Measurements from ENCODE around the gene ZNF687. TPM values are rescaled to one million over a fixed set of nuclear protein-coding genes. Genes with fewer than 3 reads are reported as not detected.
A peak's percentile ranks its signal among the peaks of the same experiment; 100 is the strongest.

ZNF687 gene
- total RNA-seq, 2 donors from 2014 or later: 12.8 to 15.6 TPM

DNA sequence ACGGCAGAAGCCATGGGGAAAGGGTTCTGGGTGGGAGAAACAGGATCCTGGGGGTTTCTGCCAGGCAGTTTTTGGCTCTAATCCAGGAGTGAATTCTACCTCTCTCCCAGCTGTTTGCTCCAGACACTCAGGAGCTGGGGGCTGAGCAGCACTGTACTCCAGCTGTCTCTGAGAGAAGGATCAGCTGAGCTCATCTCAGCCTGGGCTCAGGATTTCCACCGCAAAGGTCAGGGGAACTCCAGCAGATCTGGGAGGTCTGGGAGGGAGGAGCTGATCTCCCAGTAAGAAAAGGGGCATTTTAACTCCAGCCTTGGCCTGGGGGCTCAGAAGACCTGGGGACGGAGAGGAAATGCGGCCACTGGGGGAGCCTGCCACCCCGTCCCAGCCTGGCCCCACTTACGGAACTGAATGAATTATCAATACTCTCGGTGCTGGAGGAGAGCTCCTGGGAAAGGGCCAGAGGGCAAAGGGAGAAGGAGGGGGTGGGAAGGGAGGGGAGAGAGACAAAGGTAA lies 27.8 kb downstream of the ZNF687 start:
- ATAC-seq (peak in 1 of 2 donors; percentile 48), DNase-seq (peak; percentile 45)
- intact Hi-C loops (cut with DNase I): loop anchor here in 1 of 2 donors (10.0 kb wide), 1 partner anchor 85 kb away; the partner anchor contains the start of gene PSMB4

DNA sequence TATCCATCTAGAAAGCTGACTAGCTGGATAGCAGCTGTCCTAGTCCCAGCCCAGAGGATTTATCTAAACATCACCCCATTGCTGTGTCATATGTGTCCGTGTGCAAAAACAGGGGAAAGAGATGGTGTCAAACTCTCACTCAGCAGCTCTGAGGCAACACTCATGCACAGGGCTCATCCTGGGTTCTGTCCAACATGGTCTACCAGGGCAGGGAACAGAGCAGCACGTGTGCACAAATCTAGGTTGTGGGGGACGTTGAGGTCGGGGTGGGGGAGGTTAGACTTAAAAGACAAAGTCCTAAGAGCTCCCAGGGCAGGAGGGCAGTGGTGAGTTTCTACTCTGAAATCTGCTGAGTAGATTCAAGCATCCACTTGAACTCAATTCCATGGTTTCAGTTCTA lies 28.9 kb downstream of the ZNF687 start:
- peak; percentile 8 to 28 for ATAC-seq
- no peak for DNase-seq
- intact Hi-C loops (cut with DNase I): no loop called here

DNA sequence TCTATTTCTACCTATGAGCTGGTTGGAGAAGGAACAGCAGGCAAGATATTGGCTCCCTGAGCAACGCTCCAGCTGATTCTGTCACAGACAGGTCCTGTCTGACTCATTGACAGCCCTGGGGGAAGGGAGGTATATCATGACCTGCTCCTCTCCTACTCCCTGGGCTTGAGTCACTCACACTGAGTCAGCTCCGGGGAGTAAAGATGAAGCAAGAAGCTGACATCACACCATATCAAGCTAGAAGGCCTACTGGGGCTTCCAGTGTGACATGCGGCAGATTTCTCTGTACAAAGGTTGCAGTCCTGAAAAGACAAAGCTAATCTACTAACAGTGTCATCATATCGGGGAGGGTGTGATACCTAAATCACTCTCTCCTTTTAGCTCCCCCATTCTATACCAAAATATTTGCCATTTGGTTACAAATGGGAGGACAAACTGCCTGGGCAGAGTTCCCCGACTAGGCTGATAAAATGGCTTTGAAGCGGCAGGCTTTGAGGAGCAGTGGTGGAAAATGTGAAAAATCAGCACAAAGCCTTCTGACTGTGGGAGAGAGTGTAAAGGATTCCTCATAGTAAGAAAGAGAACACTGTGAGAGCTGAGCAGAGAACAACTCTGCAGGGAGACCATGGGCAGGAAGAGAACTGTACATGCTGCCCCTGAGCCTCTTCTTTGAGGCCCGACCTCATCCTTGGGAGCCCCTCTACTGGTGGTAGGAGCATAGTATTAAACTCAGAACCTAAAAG lies 29.7 kb downstream of the ZNF687 start:
- intact Hi-C loops (cut with DNase I): no loop called here
- peak; percentile 88 for DNase-seq
- ATAC-seq: peak; percentile 90 to 95

DNA sequence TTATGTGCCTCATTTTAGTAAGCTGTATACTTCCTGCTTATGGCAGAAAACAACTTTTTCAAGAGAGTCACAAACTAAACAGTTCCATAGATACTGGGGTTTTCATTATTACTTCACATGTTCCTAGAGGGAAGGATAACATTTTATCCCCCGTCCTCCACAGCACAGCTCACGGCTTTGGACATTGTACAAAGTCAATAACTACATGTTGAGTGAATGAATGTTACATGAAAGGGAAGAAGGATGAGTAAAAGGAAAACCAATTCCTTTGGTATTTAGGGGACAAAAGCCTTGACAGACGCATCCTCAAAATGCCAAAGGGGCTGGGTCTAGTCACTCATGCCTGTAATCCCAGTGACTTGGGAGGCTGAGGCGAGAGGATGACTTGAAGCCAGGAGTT lies 30.3 kb downstream of the ZNF687 start:
- DNase-seq (no peak), ATAC-seq (no peak)
- intact Hi-C loops (cut with DNase I): no loop called here

DNA sequence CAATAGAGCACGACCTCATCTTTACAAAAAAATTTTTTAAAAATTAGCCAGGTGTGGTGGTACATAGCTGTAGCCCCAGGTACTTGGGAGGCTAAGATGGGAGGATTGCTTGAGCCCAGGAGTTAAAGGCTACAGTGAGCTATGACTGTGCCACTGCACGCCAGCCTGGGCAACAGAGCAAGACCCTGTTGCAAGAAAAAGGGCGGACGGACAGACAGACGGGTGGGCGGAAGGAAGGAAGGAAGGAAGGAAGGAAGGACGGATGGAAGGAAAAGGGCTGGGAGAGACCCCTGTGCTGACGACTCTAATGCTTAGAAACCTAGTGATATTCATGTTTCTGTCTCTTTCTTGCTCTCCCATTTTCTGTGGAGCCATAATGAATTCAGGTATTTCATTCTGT lies 30.7 kb downstream of the ZNF687 start:
- ATAC-seq: no peak
- intact Hi-C loops (cut with DNase I): no loop called here

DNA sequence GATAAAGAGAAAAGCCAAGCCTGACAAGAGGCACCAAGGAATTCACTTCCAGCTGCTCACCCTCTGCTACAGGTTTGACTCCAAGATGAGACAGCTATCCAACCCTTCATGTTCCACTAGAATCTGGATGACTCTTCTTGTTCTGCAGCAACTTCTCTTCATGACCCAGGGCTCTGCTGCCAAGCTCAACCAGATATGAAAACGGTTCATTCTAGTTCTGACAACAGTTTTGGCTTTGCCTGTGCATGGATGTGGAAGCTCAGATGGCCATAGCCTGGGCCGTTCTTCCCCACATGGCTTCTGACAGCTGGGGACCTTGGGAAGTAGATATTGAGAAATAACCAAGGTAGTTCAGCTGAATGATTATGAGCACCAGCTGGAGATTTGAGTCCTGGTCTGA lies 31.4 kb downstream of the ZNF687 start:
- peak; percentile 36 for DNase-seq

More for the DNA sequence above, 30.7 kb downstream of the ZNF687 start:
- DNase-seq: no peak

DNA sequence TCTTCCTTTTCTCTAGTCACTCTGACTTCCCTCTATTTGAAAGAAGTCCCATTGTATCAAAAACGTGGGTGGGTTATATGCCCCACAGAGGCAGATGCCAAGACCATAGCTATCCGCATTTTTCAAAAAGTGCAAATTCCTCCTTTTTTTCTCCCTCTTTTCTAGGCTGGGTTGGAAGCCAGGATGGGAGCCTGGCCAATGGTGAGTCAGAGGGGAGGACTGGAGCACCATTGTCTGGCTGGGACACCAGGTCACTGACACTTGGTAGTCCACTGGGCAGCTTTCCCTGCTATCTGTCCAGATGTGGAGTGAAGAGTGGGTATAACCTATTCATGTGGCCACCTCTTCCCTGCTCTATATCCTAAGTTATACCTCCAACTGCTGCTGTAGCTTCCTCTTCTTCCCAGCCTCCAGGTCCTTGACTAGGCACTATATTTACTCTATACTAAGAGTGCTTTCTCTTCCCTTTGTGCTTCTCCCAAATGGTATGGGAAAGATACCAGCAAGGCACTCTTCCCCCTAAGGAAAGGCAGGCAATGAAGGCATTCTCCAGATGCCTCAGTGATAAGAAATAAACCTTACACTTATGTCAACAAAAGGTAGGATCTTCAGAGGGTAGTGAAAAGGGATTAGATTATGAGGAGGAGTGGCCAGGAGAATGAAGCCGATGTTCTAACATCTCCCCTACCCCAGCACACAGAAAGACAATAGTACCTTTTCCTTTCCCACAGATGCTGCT lies 32.2 kb downstream of the ZNF687 start:
- DNase-seq (peak; percentile 89), ATAC-seq (peak; percentile 67 to 75)
- intact Hi-C loops (cut with DNase I): no loop called here

More for the DNA sequence above, 31.4 kb downstream of the ZNF687 start:
- intact Hi-C loops (cut with DNase I): no loop called here
- peak in 1 of 2 donors; percentile 5 for ATAC-seq

DNA sequence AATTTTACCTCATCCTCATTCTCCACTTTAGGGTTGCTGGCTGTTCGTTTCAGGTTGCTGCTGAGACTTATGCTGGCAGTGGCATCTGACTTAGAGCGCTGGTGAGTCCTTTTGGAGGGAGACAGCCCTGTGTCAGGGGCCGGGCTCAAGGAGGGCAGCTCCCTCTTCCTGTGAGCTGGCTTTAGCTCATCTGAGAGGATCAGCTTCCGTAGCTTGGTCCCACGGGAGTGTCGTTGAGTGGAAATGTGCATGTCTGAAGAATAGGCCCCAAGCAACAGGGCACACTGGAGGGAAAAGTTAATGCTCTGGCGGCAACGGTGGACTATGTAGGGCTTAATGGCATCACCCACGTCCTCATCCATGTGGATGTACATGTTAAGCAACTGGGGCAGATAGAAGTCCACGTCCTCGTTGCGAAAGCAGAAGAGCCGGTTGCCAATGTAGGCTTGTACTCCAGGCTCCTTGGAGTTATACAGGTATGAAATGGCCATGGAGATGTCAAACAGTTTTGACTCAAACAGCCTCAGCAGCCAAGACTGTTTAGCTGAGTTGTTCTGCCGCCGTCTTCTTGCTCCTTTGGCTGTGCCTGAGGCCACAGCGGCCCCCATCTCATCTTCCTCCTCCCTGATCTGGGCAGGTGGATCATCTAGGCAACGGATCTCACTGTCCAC lies 33.6 kb downstream of the ZNF687 start:
- intact Hi-C loops (cut with DNase I): no loop called here
- DNase-seq: no peak

DNA sequence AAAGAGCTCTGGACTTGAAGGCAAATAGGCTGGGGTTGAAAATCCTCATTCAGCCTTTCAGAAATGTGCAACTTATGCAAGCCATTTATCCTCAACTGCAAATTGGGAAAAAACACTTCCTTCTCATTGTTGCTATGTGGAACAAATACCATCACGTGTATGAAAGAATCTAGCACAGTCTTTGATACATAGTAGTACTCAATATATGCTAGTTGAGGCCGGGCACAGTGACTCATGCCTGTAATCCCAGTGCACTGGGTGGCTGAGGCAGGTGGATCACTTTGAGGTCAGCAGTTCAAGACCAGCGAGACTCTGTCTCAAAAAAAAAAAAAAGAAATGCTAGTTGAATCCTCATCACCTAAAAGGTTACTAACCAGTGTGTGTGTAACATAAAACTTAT lies 36.9 kb downstream of the ZNF687 start:
- DNase-seq (no peak), ATAC-seq (no peak)
- intact Hi-C loops (cut with DNase I): no loop called here

More for the DNA sequence above, 33.6 kb downstream of the ZNF687 start:
- no peak for ATAC-seq

DNA sequence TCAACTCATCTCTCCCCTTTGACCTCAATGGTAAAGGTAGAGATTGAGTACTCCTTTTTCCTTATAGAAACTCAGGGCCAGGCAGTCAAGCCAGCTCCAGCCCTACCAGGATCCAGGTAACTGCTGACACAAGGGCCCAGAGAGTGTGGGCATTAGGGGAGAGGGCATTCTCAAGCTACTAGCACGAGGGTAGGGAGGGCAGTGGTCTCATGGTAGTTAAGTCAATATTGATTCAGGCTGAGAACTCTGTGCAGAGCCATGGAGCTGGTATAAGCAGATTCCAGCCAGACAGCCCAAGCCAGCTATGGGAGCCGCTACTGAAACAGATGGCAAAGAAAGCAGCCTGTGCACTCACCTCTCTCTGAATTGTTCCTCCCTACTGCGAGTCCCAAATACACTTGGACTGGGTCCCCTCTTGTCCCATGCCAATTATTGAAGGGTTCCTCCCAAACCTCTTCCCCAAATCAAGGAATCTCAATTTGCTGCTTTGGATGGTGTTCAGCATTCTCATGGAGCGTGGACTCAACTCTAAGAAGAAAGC lies 42.4 kb downstream of the ZNF687 start:
- no peak for DNase-seq
- intact Hi-C loops (cut with DNase I): no loop called here
- no peak for ATAC-seq

DNA sequence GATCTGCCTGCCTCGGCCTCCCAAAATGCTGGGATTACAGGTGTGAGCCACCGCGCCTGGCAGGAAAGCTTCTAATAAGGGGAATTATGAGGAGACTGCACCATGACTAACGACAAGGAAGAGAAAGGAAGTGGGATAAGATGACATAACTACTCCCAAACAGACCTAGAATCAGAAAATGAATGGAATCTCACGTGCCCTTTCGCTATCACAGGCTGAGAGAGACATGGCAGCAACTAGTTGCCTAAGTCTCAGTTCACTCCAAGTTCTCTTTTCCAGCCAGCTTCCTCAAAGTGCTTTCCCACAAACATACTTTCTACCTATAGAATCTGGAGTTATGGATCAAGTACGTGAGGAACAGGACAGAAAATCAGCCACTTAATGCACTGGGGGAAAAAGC lies 43.1 kb downstream of the ZNF687 start:
- ATAC-seq (no peak), DNase-seq (no peak)
- intact Hi-C loops (cut with DNase I): no loop called here

DNA sequence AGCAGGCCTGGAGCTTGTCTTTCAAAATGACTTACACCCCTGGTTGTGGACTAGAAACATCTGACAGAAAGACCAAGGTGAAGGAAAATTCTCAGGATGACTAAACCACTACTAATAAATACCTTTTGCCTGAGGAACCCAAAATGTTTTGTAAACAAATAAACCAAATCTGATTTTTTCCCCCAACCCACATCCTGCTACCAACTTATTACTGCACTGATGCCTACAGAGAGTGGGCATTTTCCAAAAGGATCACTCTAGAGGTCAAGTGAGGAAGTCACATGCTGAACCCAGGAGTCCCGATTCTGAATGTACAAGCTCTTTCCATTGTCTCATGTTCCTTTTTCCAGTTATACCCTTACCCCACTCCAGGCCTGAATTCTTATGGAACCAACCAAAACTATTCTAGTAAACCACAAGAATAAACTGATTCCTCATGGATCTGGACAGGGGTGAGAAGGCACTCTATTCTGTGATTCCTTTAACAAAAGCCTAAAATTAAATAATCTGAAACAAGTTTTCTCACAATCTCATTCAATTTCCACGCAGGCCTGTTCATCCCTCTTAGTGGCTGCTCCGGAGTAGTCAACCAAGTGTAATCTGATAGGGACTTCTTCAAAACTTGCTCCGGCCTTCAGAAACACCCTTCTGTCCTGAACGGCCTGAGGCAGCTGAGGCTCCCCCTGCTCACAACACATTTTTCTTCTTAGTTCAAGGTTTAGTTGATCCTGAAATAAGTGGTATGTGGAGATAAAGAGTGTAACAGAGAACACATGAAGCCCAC lies 43.7 kb downstream of the ZNF687 start:
- intact Hi-C loops (cut with DNase I): no loop called here
- DNase-seq (no peak), ATAC-seq (no peak)

DNA sequence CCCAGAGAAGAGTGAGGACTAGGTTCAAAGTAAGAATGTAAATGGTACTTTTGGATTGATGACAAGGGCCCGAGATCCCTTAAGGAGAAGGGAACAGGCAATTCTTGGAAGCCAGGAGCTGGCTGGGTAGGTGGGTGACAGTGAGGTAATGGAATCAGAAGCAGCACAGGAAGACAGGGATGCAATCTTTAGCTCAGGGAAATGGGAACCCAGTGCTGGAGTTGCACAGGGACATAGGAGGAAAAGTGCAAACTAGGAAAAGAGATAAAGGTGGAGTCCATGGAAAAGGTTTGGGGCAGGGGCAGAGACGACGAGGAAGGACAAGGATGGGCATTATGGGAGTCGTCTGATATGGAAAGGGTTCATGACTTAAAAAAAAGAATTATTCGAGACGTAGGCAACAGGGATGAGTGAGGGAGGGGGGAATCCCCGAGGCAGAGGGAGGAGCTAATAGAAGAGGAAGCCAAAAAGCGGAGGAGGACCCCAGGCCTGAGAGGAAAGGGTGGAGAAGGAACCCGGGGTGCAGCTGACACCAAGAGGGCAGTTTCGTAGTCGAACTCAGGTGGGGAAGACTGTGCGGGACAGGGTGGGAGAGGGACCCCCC lies 44.6 kb downstream of the ZNF687 start:
- intact Hi-C loops (cut with DNase I): no loop called here
- peak; percentile 73 to 85 for ATAC-seq

DNA sequence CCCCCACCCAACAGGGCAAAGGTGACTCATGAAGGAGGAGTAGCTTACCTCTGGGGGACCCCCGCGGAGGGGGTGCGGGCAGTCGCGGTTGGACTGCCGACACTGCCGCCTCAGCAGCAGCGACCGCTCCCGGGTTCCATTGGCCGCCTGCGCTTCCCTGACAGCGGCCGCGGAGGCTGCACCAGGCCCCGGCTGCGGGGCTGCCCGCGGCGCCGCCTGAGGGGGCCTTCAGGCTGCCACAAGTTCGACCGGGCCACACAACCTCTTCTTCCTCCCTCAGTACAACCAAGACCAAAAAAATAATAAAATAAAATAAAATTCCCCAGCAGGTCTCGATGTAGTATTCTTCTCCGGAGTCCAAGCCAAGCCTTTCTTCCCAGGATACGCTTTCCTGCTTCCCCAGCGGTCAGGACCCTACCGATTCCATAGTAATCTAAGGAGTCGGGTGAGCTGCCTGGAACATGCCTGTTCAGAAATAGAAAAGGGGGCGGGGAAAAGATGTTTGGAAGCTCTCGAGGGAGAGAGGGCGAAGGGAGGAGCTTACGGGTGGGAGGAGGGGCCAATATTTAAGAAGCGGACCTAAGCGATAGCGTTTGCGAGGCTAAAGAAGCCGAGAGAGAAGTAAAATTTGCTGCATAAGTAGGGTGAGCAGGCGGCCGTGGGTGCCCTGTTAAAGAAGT lies 45.3 kb downstream of the ZNF687 start, which contains the start of gene PI4KB:
Gene PI4KB (minus strand): TSS at position 194 of the 680 bp plus-strand sequence. CDS start 10,935 bp downstream, outside the sequence.
- DNase-seq (peak; percentile 89), ATAC-seq (peak; percentile 98)
- intact Hi-C loops (cut with DNase I): no loop called here

More for the DNA sequence above, 44.6 kb downstream of the ZNF687 start:
- peak; percentile 68 for DNase-seq

DNA sequence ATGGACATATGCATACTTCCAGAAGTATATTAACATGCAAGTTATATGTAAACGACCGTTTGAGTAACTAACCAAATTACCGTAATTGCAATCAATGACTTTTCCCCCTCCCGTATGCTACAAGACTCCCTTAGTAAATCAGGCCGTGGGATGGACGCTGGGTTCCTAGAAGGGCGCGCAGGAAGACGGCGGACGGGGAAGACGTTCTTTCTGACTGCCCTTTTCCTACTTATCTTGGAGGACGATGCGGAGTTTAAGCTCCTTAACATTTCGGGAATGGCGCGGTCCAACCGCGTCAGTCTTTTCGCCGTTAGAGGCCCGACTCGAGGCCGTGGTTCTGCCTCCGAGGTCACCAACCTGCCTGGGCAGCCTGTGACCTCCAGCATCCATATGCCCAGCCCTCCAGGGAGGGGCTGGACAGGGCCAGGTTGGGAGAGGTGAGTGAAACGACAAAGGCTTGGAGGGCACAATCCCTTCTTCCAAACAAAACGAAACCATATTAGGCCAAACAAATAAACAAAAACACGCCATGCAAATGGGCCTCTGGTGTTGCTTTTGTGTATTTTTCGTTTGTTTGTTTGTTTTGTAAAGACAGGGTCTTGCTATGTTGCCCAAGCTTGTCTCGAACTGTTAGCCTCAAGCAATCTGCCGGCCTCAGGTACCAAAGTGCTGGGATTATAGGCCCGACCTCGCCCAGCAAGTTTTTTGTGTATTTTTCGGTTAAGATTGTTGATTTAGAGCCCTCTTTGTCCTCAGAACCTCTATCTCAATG lies 46.0 kb downstream of the ZNF687 start:
- peak; percentile 12 to 15 for ATAC-seq
- no peak for DNase-seq
- intact Hi-C loops (cut with DNase I): no loop called here

DNA sequence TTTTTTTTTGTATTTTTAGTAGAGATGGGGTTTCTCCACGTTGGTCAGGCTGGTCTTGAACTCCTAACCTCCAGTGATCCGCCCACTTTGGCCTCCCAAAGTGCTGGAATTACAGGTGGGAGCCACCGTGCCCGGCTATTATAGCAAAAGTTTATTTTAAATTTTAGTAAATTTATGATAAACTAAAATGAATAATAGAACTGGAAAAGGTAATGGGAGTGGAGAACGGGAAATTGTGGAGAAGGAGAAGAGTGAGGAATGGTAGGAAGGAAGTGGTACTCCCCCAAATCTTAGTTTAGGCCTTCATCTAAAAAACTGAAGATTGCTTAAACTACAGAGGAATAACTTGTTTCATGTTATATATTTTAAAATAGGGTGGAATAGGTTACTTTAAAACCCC lies 52.7 kb downstream of the ZNF687 start:
- no peak for DNase-seq
- no peak for ATAC-seq
- intact Hi-C loops (cut with DNase I): no loop called here

DNA sequence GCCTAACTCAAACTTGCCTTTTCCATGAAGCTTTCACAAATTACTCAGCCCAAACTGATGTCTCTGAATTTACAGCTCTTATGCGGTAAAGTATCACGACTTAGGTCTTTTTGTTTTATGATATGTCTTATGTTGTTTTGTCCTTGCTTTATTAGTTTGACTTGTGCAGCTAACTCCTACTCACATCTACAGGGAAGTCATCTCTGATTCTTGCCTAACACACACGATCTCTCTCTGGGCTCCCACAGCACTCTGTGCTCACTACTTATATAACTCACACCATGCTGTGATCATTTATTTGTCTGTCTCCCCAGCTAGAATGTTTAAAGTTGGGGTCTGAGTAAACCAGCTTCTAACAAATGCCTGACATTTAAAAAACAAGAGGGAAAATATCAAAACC lies 54.5 kb downstream of the ZNF687 start:
- intact Hi-C loops (cut with DNase I): no loop called here
- no peak for ATAC-seq
- no peak for DNase-seq
